OCI-LY3 (cell line): ENCODE measurements around the gene FAM171A2.

Experiments
- H2AFZ ChIP-seq: fragments of 200-600, 300-600 bp; shearing (Covaris generic); 2 replicates; pipeline ENCODE4 v1.6.0; 2014; ENCODE audit warnings: antibody characterized with exemption, low read depth, low read length
- H3K27ac ChIP-seq: fragments of 200-600, 300-600 bp; sonication (generic); 2 replicates; pipeline ENCODE4 v1.5.1; 2014; ENCODE audit warnings: mild to moderate bottlenecking, low read length, moderate library complexity, mixed read lengths
- H3K27me3 ChIP-seq: fragments of 200-600, 300-600 bp; sonication (generic); 2 replicates; pipeline ENCODE4 v1.6.1; 2014; ENCODE audit warnings: low read depth, low read length, mixed read lengths
- H3K36me3 ChIP-seq: fragments of 200-600, 300-600 bp; sonication (generic); replicated peaks from 2 replicates; pipeline ENCODE3; 2014; ENCODE audit warnings: low read depth, low read length, mixed read lengths
- H3K4me1 ChIP-seq: fragments of 300-600, 200-600 bp; sonication (generic); 2 replicates; pipeline ENCODE4 v1.6.1; 2014; ENCODE audit warnings: low read length, mixed read lengths
- H3K4me2 ChIP-seq: fragments of 200-600, 300-600 bp; sonication (generic); 2 replicates; pipeline ENCODE4 v1.6.1; 2014; ENCODE audit warnings: low read length, mixed read lengths
- H3K4me3 ChIP-seq: fragments of 300-600, 200-600 bp; sonication (generic); 2 replicates; pipeline ENCODE4 v1.5.1; 2014; ENCODE audit warnings: antibody characterized with exemption, mild to moderate bottlenecking, low read length, moderate library complexity
- H3K79me2 ChIP-seq: fragments of 300-600, 200-600 bp; shearing (Covaris generic); 2 replicates; pipeline ENCODE4 v1.6.1; 2014; ENCODE audit warnings: mild to moderate bottlenecking, low read length, mixed read lengths
- H3K9ac ChIP-seq: fragments of 300-600, 200-600 bp; shearing (Covaris generic); 2 replicates; pipeline ENCODE4 v1.6.0; 2014; ENCODE audit warnings: mild to moderate bottlenecking, low read length, moderate library complexity
- H3K9me3 ChIP-seq: fragments of 200-600, 300-600 bp; shearing (Covaris generic); 2 replicates; pipeline ENCODE4 v1.6.1; 2014; ENCODE audit warnings: low read length, mixed read lengths; ENCODE audit not compliant: insufficient read depth
- H4K20me1 ChIP-seq: fragments of 200-600, 300-600 bp; sonication (generic); 2 replicates; pipeline ENCODE4 v1.6.1; 2016; ENCODE audit warnings: low read length, mixed read lengths; ENCODE audit not compliant: insufficient read depth
- EZH2phosphoT487 ChIP-seq: fragments of 200-600 bp; shearing (Covaris generic); IDR thresholded peaks from 2 replicates; pipeline ENCODE4 v1.6.1; 2018; ENCODE audit warnings: antibody characterized with exemption, mixed run types, low read depth
- TF ChIP-seq, protein P1 (sequence below): fragments of 200-600, 300-600 bp; sonication (generic); IDR thresholded peaks from 2 replicates; pipeline ENCODE4 v1.5.1; 2014; ENCODE audit warnings: antibody characterized with exemption, low read length, low read depth

Gene FAM171A2

DNA sequence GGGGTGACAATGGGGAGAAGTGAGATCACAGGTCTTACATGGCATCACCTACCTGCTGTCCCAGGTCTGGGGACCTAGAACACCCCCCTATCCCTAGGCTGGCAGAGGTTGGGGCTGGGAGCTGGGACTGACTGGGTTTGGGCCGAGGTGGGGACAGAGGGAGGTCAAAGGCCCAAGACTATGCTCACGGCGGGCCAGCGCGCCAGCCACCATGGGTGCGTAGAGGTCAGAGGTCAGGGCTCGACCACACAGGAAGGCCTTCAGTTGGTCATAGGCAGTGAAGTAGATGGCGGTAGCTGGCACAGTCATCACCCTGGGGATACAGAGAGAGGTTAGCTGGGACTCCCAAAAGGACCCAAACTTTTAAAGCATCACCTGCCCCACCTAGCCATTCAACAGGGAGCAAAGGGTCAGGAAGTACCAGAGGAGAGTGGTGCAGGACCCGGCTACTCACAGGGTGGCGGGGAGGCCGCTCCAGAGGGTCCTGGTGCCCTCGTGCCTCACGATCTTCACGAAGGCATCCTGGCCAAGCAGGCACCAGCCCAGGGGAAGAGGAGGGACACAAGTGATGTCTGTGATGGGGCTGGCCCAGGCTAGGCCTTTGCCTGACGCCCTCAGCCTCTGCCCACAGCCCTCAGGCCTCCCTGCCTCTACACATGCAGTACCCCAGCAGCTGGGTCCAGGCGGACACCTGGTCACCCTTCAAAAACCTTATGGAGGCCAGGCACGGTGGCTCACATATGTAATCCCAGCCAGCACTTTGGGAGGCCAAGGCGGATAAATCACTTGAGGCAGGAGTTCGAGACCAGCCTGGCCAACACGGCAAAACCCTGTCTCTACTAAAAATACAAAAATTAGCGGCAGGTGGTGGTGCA, 42.2 kb downstream of the FAM171A2 start:
- H3K27me3 ChIP-seq: no peaks in the 10 kb centered on the region
- H3K9me3 ChIP-seq: no peaks in the 10 kb centered on the region
- peaks cover 19% of the 10 kb centered on the region for H3K36me3 ChIP-seq
- TF ChIP-seq, protein P1, sequence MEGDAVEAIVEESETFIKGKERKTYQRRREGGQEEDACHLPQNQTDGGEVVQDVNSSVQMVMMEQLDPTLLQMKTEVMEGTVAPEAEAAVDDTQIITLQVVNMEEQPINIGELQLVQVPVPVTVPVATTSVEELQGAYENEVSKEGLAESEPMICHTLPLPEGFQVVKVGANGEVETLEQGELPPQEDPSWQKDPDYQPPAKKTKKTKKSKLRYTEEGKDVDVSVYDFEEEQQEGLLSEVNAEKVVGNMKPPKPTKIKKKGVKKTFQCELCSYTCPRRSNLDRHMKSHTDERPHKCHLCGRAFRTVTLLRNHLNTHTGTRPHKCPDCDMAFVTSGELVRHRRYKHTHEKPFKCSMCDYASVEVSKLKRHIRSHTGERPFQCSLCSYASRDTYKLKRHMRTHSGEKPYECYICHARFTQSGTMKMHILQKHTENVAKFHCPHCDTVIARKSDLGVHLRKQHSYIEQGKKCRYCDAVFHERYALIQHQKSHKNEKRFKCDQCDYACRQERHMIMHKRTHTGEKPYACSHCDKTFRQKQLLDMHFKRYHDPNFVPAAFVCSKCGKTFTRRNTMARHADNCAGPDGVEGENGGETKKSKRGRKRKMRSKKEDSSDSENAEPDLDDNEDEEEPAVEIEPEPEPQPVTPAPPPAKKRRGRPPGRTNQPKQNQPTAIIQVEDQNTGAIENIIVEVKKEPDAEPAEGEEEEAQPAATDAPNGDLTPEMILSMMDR: no peak
- TF ChIP-seq EZH2phosphoT487: no peak
- peaks cover 33% of the 10 kb centered on the region for H3K79me2 ChIP-seq
- no peak overlapping the region for H3K27ac ChIP-seq
- H4K20me1 ChIP-seq: no peaks in the 10 kb centered on the region
- no peak overlapping the region for H2AFZ ChIP-seq
- peaks cover 6% of the 10 kb centered on the region for H3K4me1 ChIP-seq
- H3K9ac ChIP-seq: no peak overlapping the region
- no peak overlapping the region for H3K4me2 ChIP-seq
- no peak overlapping the region for H3K4me3 ChIP-seq

DNA sequence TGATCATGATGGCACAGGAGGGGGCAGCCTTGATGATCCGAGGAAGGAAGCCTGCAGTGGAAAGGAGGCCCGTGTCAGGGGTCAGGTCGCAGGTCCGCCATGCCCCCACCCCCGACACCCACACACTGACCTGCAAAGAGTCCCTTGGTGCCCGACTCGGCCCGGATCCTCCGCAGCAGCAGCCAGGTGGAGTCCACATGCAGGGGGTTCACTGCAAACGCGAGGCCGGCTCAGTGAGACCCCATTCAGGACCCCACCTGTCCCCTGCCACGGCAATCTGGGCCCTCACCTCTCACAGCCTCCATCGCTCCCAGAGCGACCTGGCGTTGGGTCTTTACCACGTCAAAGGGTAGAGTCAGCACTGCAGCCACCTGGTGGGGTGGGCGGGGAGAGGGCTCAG, 43.6 kb downstream of the FAM171A2 start:
- H3K27ac ChIP-seq: no peak overlapping the region
- no peaks in the 10 kb centered on the region for H4K20me1 ChIP-seq
- H3K9me3 ChIP-seq: no peaks in the 10 kb centered on the region
- peaks cover 6% of the 10 kb centered on the region for H3K4me1 ChIP-seq
- no peak overlapping the region for H3K4me3 ChIP-seq
- no peak overlapping the region for H3K9ac ChIP-seq
- H2AFZ ChIP-seq: no peak overlapping the region
- H3K79me2 ChIP-seq: peaks cover 25% of the 10 kb centered on the region
- TF ChIP-seq, protein P1: no peak
- TF ChIP-seq EZH2phosphoT487: no peak
- no peaks in the 10 kb centered on the region for H3K27me3 ChIP-seq
- H3K36me3 ChIP-seq: peaks cover 19% of the 10 kb centered on the region
- H3K4me2 ChIP-seq: no peak overlapping the region

DNA sequence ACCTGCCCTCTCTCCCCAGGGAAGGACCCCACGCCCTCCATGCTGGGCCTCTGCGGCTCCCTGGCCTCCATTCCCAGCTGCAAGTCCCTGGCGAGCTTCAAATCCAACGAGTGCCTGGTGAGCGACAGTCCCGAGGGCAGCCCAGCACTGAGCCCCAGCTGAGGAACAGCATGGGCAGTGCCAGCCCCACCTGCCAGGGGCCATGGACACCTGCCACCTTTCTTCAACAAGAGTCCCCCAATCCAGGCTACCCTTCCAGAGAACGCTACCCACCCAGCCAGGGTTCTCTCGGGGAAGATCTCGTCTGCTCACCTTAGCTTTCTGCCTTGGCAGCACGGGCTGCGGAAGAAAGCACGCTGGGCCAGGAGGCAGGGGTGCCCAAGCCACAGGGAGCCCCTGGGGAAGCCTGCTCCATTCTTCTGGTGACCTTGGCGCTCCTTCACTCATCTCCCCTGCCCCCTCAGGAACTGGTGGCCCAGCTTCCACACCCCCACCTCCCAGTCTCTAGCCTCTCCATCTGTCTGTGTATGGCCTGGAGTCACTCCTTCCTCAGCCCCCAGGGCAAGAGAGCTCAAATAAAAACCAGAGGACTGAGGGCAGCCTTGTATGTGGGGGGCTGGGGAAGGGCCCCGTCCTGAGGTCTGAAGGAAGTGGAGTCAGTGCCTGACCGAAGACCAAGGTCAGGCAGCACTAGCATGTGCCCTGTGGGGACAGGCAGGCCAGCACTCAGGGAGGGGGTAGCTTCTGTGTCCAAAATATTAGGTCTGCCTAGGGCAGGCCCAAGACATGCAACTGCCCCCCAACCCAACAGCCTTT, 45.4 kb downstream of the FAM171A2 start:
- H3K27me3 ChIP-seq: no peaks in the 10 kb centered on the region

More for the DNA sequence above, 45.4 kb downstream of the FAM171A2 start:
- Histone ChIP-seq H3K4me3 (no peak overlapping the region), H3K4me2 (no peak overlapping the region), H3K4me1 (no peaks in the 10 kb centered on the region), H3K27ac (no peak overlapping the region), H2AFZ (no peak overlapping the region), H3K36me3 (peaks cover 19% of the 10 kb centered on the region), H3K9ac (no peak overlapping the region), H3K79me2 (peaks cover 9% of the 10 kb centered on the region), H3K9me3 (no peaks in the 10 kb centered on the region), H4K20me1 (no peaks in the 10 kb centered on the region)
- TF ChIP-seq, protein P1: no peak
- TF ChIP-seq EZH2phosphoT487: no peak
